HepG2 (cell line): ENCODE measurements around the gene ACSS1. TPM values are rescaled to one million over a fixed set of nuclear protein-coding genes. Genes with fewer than 3 reads are reported as not detected.
A peak's percentile ranks its signal among the peaks of the same experiment; 100 is the strongest.

Experiments
- ATAC-seq: fragments of 200-7000 bp; cut with Tn5 transposase; 3 replicates; pipeline ENCODE4 v1.9.1; 2020; ENCODE audit warnings: mild to moderate bottlenecking, moderate library complexity
- BruUV-seq: library from RNA; stranded (reverse); fragments of 400-500 nt; replicated peaks from 2 replicates; lab custom pipeline; 2021; lab: Mats Ljungman, UMichigan
- CTCF ChIA-PET: fragments of 300-600 bp; formaldehyde crosslinking; extraction: SDS; loops from one replicate; lab custom pipeline; 2021; ENCODE audit warnings: low total read pairs, inconsistent platforms, low intra/inter-chr PET ratio; lab: Yijun Ruan, JAX
- POLR2A ChIA-PET: fragments of 350-600 bp; sonication (Branson Sonifier 250); formaldehyde crosslinking; loops from one replicate; lab custom pipeline; 2020; ENCODE audit warnings: antibody characterized with exemption, inconsistent platforms; lab: Yijun Ruan, JAX
- DNase-seq: peaks from one replicate; pipeline ENCODE4 v3.0.0-alpha.2; 2015; ENCODE audit warnings: low spot score
- FAIRE-seq: peaks from 3 replicates; lab custom pipeline; 2011; peaks lifted over from hg19 to GRCh38; lab: Jason Lieb, UNC
- H2AFZ ChIP-seq: one replicate; pipeline ENCODE4 v1.6.1; 2011; ENCODE audit warnings: low read length, inconsistent platforms
- H3K27ac ChIP-seq: fragments of 300-600 bp; 3 replicates; pipeline ENCODE4 v1.8.0; 2011; ENCODE audit warnings: mixed run types, mild to moderate bottlenecking, mixed read lengths, low read length, inconsistent platforms; ENCODE audit not compliant: insufficient read depth; ENCODE audit errors: extremely low read length
- H3K27me3 ChIP-seq, 2 experiments: fragments of 200-600 bp in 1 of 2; 2 replicates in 1 of 2; 3 replicates in 1 of 2; pipeline versions ENCODE4 v1.6.0 to v1.8.0; 2011; ENCODE audit warnings: low read length in 2 of 2, mild to moderate bottlenecking in 2 of 2, moderate library complexity in 2 of 2, inconsistent platforms in 1 of 2; ENCODE audit not compliant: insufficient read depth in 2 of 2, control insufficient read depth in 1 of 2
- H3K36me3 ChIP-seq, 2 experiments: fragments of 200-600 bp in 1 of 2; replicated peaks in 1 of 2; 2 replicates in 1 of 2; 3 replicates in 1 of 2; pipeline versions ENCODE4 v1.5.1 to v1.8.0; 2011; ENCODE audit warnings: low read length in 2 of 2, inconsistent platforms in 1 of 2; ENCODE audit not compliant: insufficient read depth in 2 of 2, control insufficient read depth in 1 of 2
- H3K4me1 ChIP-seq: 2 replicates; pipeline ENCODE4 v1.5.1; 2012; ENCODE audit warnings: low read length, inconsistent platforms; ENCODE audit not compliant: insufficient read depth
- H3K4me2 ChIP-seq: 2 replicates; pipeline ENCODE4 v1.6.0; 2011; ENCODE audit warnings: low read depth, low read length, inconsistent platforms
- H3K4me3 ChIP-seq, 3 experiments: fragments of 200-600 bp in 1 of 3; sonication (generic), shearing (Covaris generic) in 1 of 3; replicated peaks in 1 of 3; 2 replicates each; pipeline ENCODE4 v1.5.1; 2011 to 2016; ENCODE audit warnings: low read length in 3 of 3, inconsistent platforms in 2 of 3, low read depth in 2 of 3, mild to moderate bottlenecking in 2 of 3, control low read depth in 1 of 3, mixed read lengths in 1 of 3; ENCODE audit not compliant: insufficient read depth in 1 of 3
- H3K79me2 ChIP-seq: one replicate; pipeline ENCODE4 v1.6.1; 2011; ENCODE audit warnings: low read length, inconsistent platforms; ENCODE audit not compliant: insufficient read depth
- H3K9ac ChIP-seq: 2 replicates; pipeline ENCODE4 v1.6.0; 2011; ENCODE audit warnings: mild to moderate bottlenecking, low read depth, low read length, inconsistent platforms; ENCODE audit not compliant: insufficient read depth
- H3K9me3 ChIP-seq: 2 replicates; pipeline ENCODE4 v1.5.1; 2012; ENCODE audit warnings: mild to moderate bottlenecking, low read length
- H4K20me1 ChIP-seq: 2 replicates; pipeline ENCODE4 v1.6.0; 2011; ENCODE audit warnings: inconsistent platforms, mild to moderate bottlenecking, low read length, moderate library complexity; ENCODE audit not compliant: insufficient read depth
- AGO2 ChIP-seq: fragments of 200-400 bp; formaldehyde crosslinking; optimal IDR thresholded peaks from 2 replicates; pipeline ENCODE3; 2017; ENCODE audit warnings: mild to moderate bottlenecking, low read depth, low read length, moderate library complexity
- ZNF619 ChIP-seq: sonication (generic); formaldehyde crosslinking; IDR thresholded peaks from 2 replicates; pipeline ENCODE4 v1.4.0; 2020; ENCODE audit warnings: mild to moderate bottlenecking, missing genetic modification reagents
- WGBS: methylation state at CpG from one replicate; pipeline ENCODE4 v1.1.6; 2017; ENCODE audit warnings: low lambda C conversion rate; 5-methylcytosine and 5-hydroxymethylcytosine counted together
- in situ Hi-C: cut with HindIII; loops from 2 replicates; pipeline ENCODE4 v1.10.0; 2017; ENCODE audit warnings: low pct_unique_long_range_greater_than_20kb; ENCODE audit not compliant: extremely low pct_ligation_motif_present
- intact Hi-C: fragments of 100-400 bp; cut with micrococcal nuclease; formaldehyde crosslinking; loops from one replicate; pipeline ENCODE4 v1.10.0; 2022; ENCODE audit not compliant: unreplicated experiment
- polyA plus RNA-seq, 8 experiments: library from polyadenylated mRNA; depleted of rRNA in 3 of 8; stranded (reverse) in 7 of 8; unstranded in 1 of 8; fragments of >200 nt; fragmentation: Illumina TruSeq in 4 of 8; extraction: Trizol in 4 of 8; gene quantifications; 2 replicates each; pipeline versions ENCODE4 v1.2.1 to v1.2.3, GENCODE V29; 2011 to 2016; ENCODE audit warnings: low read depth in 4 of 8, missing spikeins in 1 of 8, mixed read lengths in 1 of 8; ENCODE audit not compliant: insufficient read depth in 1 of 8
- total RNA-seq, 5 experiments: library from RNA; depleted of rRNA; stranded (reverse); fragments of >200 nt; fragmentation: Illumina TruSeq; extraction: Trizol; gene quantifications; 2 replicates each; pipeline ENCODE4 v1.2.3, GENCODE V29; 2016; ENCODE audit warnings: low read depth in 1 of 5
- TF ChIP-seq, protein P1 (sequence below): sonication (generic); formaldehyde crosslinking; IDR thresholded peaks from 2 replicates; pipeline ENCODE4 v1.5.0; 2020; ENCODE audit warnings: mild to moderate bottlenecking, missing genetic modification reagents

ACSS1 gene
- total and polyA plus RNA-seq, 2 of the 13 experiments (the other 11 are each of a cell fraction or from before 2014, with no cell fraction given) = 15.2 to 41.6 TPM

DNA sequence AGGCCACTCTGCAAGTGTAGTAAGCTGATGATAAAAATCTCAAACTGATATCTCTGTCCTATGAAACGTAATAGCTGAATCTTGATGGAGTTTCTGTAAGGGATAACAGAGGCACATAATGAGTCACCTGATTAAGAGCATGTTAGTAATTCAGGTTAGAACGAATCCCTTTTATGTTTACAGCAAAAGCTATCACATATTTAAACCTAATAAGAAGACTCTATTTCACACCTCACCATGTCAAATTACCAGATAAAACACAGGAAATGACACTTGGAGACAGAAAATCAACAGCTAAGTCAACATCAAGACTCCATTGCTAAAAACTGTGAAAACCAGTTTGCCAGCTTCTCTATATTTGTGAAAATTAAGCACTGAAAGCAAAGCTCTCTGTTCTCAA lies 97.1 kb downstream of the ACSS1 start:
- POLR2A ChIA-PET = no interaction called here
- peak; percentile 12 for FAIRE-seq

GRCh38 chr20:24960302-24960801 lies 97.6 kb downstream of the ACSS1 start:
- 98% methylated on average over 9 of the region's 10 CpGs for WGBS
- Histone ChIP-seq H4K20me1 (no peaks in the 10 kb centered on the region), H3K27ac (no peak overlapping the region), H3K4me2 (no peak overlapping the region), H3K9ac (no peak overlapping the region), H3K36me3 (peaks cover 32 to 55% of the 10 kb centered on the region in 2 experiments), H3K4me3 (no peak overlapping the region), H3K4me1 (no peaks in the 10 kb centered on the region), H2AFZ (no peak overlapping the region), H3K79me2 (no peaks in the 10 kb centered on the region), H3K9me3 (no peaks in the 10 kb centered on the region), H3K27me3 (no peaks in the 10 kb centered on the region)
- in situ Hi-C loops = no loop called here
- no peak for DNase-seq
- TF ChIP-seq ZNF619 (CRISPR knock-in tag) = no peak
- peak; percentile 59 for TF ChIP-seq AGO2
- CTCF ChIA-PET = no interaction called here
- POLR2A ChIA-PET = no interaction called here
- no peak for FAIRE-seq
- intact Hi-C loops = no loop called here
- ATAC-seq = no peak
- no TSS peak for BruUV-seq

More for the DNA sequence above, 97.1 kb downstream of the ACSS1 start:
- no peaks in the 10 kb centered on the region for H3K27me3 ChIP-seq
- no peaks in the 10 kb centered on the region for H3K4me1 ChIP-seq
- H3K4me2 ChIP-seq = no peak overlapping the region
- in situ Hi-C loops (no loop called here), intact Hi-C loops (no loop called here)
- no peaks in the 10 kb centered on the region for H4K20me1 ChIP-seq
- CTCF ChIA-PET = no interaction called here
- no peak overlapping the region for H3K4me3 ChIP-seq
- 97% methylated on average over 2 of the region's 2 CpGs for WGBS
- DNase-seq = no peak
- H3K79me2 ChIP-seq = no peaks in the 10 kb centered on the region
- no peaks in the 10 kb centered on the region for H3K9me3 ChIP-seq
- no peak for ATAC-seq
- H3K27ac ChIP-seq = no peak overlapping the region
- H3K36me3 ChIP-seq = peaks cover 34 to 60% of the 10 kb centered on the region in 2 experiments
- TF ChIP-seq, protein P1, sequence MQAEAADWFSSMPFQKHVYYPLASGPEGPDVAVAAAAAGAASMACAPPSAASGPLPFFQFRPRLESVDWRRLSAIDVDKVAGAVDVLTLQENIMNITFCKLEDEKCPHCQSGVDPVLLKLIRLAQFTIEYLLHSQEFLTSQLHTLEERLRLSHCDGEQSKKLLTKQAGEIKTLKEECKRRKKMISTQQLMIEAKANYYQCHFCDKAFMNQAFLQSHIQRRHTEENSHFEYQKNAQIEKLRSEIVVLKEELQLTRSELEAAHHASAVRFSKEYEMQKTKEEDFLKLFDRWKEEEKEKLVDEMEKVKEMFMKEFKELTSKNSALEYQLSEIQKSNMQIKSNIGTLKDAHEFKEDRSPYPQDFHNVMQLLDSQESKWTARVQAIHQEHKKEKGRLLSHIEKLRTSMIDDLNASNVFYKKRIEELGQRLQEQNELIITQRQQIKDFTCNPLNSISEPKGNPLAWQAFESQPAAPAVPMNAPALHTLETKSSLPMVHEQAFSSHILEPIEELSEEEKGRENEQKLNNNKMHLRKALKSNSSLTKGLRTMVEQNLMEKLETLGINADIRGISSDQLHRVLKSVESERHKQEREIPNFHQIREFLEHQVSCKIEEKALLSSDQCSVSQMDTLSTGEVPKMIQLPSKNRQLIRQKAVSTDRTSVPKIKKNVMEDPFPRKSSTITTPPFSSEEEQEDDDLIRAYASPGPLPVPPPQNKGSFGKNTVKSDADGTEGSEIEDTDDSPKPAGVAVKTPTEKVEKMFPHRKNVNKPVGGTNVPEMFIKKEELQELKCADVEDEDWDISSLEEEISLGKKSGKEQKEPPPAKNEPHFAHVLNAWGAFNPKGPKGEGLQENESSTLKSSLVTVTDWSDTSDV = no peak
- BruUV-seq = no TSS peak
- no peak overlapping the region for H2AFZ ChIP-seq
- H3K9ac ChIP-seq = no peak overlapping the region
